HL-60 (cell line): ENCODE data around the gene HCRT.

Experiments used
- DNase-seq, 2 experiments: peaks; one replicate each; pipeline ENCODE4 v3.0.0-alpha.2; 2010 to 2020; ENCODE audit warnings: low read depth in 1 of 2, low spot score in 1 of 2
- H3K27ac ChIP-seq: fragments of 250-450 bp; sonication (Bioruptor Pico); replicated peaks from 2 replicates; pipeline ENCODE4 v1.5.1; 2020; ENCODE audit warnings: mild to moderate bottlenecking, moderate library complexity
- H3K27me3 ChIP-seq: fragments of 250-450 bp; sonication (Bioruptor Pico); 2 replicates; pipeline ENCODE4 v1.5.1; 2021; ENCODE audit warnings: mild to moderate bottlenecking, moderate library complexity; ENCODE audit not compliant: insufficient read depth, poor library complexity, severe bottlenecking
- H3K4me3 ChIP-seq: replicated peaks from 2 replicates; pipeline ENCODE4 v1.5.1; 2011; ENCODE audit warnings: mild to moderate bottlenecking, control low read depth, low read length; ENCODE audit not compliant: insufficient read depth
- GABPA ChIP-seq: IDR thresholded peaks from 2 replicates; pipeline ENCODE4 v1.6.1; 2012; ENCODE audit warnings: low read depth
- POLR2AphosphoS5 ChIP-seq: IDR thresholded peaks from 2 replicates; pipeline ENCODE4 v1.6.1; 2012; ENCODE audit warnings: low read depth
- SPI1 ChIP-seq: IDR thresholded peaks from 2 replicates; pipeline ENCODE4 v1.6.1; 2012; ENCODE audit warnings: low read depth, mild to moderate bottlenecking, borderline replicate concordance
- TF ChIP-seq, protein P1 (sequence below): IDR thresholded peaks from one replicate; pipeline ENCODE4 v1.5.1; 2011; ENCODE audit warnings: low read length, control low read depth, inconsistent platforms; ENCODE audit not compliant: insufficient read depth
- TF ChIP-seq, protein P2 (sequence below): IDR thresholded peaks from 2 replicates; pipeline ENCODE4 v1.6.1; 2012; ENCODE audit warnings: low read depth; ENCODE audit not compliant: insufficient replicate concordance

HCRT gene

DNA sequence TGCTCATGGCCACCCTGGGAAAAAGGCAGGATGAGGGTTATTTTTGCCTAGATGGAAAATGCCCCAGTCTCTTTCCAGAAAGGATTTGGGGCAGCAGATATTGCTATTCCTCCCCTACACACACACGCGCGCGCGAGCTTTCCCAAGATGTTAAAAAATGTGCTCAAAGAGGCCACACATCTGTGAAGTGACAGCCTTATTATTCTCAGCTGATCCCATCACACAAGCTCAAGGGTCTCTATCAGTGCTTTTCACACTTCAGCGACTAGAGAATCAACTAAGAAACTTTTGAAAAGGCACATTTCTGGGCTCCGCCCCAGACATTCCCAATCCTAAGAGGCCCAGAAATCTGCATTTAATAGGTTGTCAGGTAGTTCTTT lies 24.7 kb downstream of the HCRT start:
- Histone ChIP-seq H3K27ac (no peak overlapping the region), H3K4me3 (no peak overlapping the region), H3K27me3 (no peaks in the 10 kb centered on the region)
- TF ChIP-seq SPI1 (no peak), POLR2AphosphoS5 (no peak), GABPA (no peak)
- TF ChIP-seq, protein P1, sequence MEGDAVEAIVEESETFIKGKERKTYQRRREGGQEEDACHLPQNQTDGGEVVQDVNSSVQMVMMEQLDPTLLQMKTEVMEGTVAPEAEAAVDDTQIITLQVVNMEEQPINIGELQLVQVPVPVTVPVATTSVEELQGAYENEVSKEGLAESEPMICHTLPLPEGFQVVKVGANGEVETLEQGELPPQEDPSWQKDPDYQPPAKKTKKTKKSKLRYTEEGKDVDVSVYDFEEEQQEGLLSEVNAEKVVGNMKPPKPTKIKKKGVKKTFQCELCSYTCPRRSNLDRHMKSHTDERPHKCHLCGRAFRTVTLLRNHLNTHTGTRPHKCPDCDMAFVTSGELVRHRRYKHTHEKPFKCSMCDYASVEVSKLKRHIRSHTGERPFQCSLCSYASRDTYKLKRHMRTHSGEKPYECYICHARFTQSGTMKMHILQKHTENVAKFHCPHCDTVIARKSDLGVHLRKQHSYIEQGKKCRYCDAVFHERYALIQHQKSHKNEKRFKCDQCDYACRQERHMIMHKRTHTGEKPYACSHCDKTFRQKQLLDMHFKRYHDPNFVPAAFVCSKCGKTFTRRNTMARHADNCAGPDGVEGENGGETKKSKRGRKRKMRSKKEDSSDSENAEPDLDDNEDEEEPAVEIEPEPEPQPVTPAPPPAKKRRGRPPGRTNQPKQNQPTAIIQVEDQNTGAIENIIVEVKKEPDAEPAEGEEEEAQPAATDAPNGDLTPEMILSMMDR: no peak
- TF ChIP-seq, protein P2, sequence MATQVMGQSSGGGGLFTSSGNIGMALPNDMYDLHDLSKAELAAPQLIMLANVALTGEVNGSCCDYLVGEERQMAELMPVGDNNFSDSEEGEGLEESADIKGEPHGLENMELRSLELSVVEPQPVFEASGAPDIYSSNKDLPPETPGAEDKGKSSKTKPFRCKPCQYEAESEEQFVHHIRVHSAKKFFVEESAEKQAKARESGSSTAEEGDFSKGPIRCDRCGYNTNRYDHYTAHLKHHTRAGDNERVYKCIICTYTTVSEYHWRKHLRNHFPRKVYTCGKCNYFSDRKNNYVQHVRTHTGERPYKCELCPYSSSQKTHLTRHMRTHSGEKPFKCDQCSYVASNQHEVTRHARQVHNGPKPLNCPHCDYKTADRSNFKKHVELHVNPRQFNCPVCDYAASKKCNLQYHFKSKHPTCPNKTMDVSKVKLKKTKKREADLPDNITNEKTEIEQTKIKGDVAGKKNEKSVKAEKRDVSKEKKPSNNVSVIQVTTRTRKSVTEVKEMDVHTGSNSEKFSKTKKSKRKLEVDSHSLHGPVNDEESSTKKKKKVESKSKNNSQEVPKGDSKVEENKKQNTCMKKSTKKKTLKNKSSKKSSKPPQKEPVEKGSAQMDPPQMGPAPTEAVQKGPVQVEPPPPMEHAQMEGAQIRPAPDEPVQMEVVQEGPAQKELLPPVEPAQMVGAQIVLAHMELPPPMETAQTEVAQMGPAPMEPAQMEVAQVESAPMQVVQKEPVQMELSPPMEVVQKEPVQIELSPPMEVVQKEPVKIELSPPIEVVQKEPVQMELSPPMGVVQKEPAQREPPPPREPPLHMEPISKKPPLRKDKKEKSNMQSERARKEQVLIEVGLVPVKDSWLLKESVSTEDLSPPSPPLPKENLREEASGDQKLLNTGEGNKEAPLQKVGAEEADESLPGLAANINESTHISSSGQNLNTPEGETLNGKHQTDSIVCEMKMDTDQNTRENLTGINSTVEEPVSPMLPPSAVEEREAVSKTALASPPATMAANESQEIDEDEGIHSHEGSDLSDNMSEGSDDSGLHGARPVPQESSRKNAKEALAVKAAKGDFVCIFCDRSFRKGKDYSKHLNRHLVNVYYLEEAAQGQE: no peak
- no peak for DNase-seq

DNA sequence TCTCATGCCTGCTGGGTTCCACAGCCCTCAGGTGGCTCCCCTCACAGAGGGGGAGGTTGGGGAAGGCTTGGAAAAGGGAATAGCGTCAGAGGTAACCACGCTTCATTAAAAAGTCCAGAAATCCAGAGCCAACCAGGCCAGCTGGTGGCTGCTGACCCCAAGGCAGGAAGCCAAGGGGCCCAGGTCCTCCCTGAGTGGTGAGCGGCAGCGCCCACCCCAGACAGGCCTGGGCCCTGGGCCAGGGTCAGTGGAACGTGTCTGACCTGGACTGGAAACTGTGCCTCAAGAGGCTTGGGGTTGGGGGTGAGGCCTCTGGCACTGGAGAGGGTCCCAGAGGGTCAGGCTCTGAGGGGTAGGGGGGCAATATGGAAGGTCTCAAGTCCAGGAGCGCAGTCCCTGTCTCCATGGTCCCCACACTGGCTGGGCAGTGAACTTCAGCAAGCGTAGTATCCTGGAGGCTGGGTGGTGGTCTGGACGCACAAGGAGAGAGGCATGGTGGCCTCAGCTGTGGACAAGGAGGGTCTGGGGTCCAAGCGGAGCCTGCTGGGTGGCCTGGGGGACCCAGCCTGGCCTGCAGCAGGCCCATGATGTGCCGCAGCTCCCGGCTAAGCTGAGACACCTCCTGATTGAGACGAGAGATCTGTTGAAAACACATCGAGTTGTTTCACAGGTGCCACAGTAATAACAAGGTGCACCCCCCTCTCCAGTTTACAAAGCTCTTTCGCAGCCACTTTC lies 25.3 kb downstream of the HCRT start:
- Histone ChIP-seq H3K27me3 (no peaks in the 10 kb centered on the region), H3K4me3 (no peak overlapping the region), H3K27ac (no peak overlapping the region)
- TF ChIP-seq, protein P1: no peak
- TF ChIP-seq SPI1 (no peak), POLR2AphosphoS5 (no peak), GABPA (no peak)
- TF ChIP-seq, protein P2: no peak
- no peak for DNase-seq

DNA sequence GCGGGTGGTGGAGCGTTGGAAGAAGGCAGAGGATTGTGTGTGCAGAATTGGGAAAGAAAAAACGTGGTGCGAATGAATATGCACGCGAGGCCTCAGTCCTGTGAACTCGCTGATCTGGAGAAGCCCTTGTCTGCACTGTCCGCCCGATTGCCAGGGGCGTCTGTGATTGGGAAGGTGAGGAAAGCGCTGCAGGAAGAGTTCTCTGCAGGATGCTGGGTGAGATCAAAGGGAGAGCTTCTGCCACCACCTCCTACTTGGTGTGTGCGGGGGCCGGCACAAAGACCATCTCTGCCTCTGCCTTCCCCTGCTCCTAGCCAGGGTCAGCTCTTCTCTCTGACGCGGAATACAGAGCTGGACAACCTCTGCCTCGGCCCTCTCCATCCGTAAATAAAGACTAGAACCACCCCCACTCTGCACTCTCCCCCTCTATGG lies 29.6 kb downstream of the HCRT start:
- Histone ChIP-seq H3K27ac (peak overlapping the region; percentile 72), H3K4me3 (no peak overlapping the region)

More for the DNA sequence above, 29.6 kb downstream of the HCRT start:
- no peak for DNase-seq
- TF ChIP-seq, protein P2: no peak
- TF ChIP-seq POLR2AphosphoS5 (no peak), SPI1 (no peak), GABPA (no peak)
- TF ChIP-seq, protein P1: no peak
- no peaks in the 10 kb centered on the region for H3K27me3 ChIP-seq
